Suprapubic skin (tissue), 4 donors: Measurements from ENCODE around the gene SECISBP2. TPM values are rescaled to one million over a fixed set of nuclear protein-coding genes. Genes with fewer than 3 reads are reported as not detected.

ENCODE experiments used
- DNase-seq, 2 donors: peaks; one replicate each; pipeline ENCODE4 v3.0.0-alpha.2; 2019; ENCODE audit warnings: low spot score in 2 of 2
- H3K27ac ChIP-seq: fragments of 200-600 bp; sonication (generic); one replicate; pipeline ENCODE4 v1.5.1; 2019
- H3K27me3 ChIP-seq: fragments of 200-600 bp; sonication (generic); one replicate; pipeline ENCODE4 v1.5.1; 2019
- H3K36me3 ChIP-seq: fragments of 200-600 bp; sonication (generic); one replicate; pipeline ENCODE4 v1.5.1; 2019
- H3K4me1 ChIP-seq: fragments of 200-600 bp; sonication (generic); one replicate; pipeline ENCODE4 v1.5.1; 2019
- H3K4me3 ChIP-seq: fragments of 200-600 bp; sonication (generic); one replicate; pipeline ENCODE4 v1.5.1; 2019; ENCODE audit warnings: mild to moderate bottlenecking
- H3K9me3 ChIP-seq: fragments of 200-600 bp; sonication (generic); one replicate; pipeline ENCODE4 v1.5.1; 2019
- CTCF ChIP-seq, 2 donors: fragments of 200-600 bp in 1 of 2; fragments of 450-650 bp in 1 of 2; sonication (generic) in 1 of 2; IDR thresholded peaks; one replicate each; pipeline ENCODE4 v1.5.1; 2016 to 2019; ENCODE audit warnings: antibody characterized with exemption in 2 of 2, mild to moderate bottlenecking in 1 of 2, moderate library complexity in 1 of 2
- EP300 ChIP-seq: sonication (generic); formaldehyde crosslinking; IDR thresholded peaks from one replicate; pipeline ENCODE4 v1.6.1; 2017; ENCODE audit warnings: antibody characterized with exemption
- POLR2A ChIP-seq, 2 donors: fragments of 450-650 bp; IDR thresholded peaks; one replicate each; pipeline ENCODE4 v1.6.1; 2017; ENCODE audit warnings: antibody characterized with exemption in 2 of 2, mild to moderate bottlenecking in 2 of 2, moderate library complexity in 2 of 2
- POLR2AphosphoS5 ChIP-seq, 3 donors: sonication (generic); formaldehyde crosslinking; IDR thresholded peaks; one replicate each; pipeline ENCODE4 v1.6.1; 2017; ENCODE audit warnings: antibody characterized with exemption in 3 of 3
- WGBS: methylation state at CpG from one replicate; pipeline ENCODE4 v1.1.5; 2018; 5-methylcytosine and 5-hydroxymethylcytosine counted together
- total RNA-seq, 4 donors: library from RNA; depleted of rRNA; stranded (reverse); fragments of >200 nt; gene quantifications; one replicate each; pipeline ENCODE4 v1.1.0, GENCODE V29; 2016

The SECISBP2 gene
- total RNA-seq, 4 donors from 2014 or later: 43.6 to 111 (median 60.8) TPM

- H3K9me3 ChIP-seq: no peaks in the 10 kb centered on the region
- H3K4me3 ChIP-seq: no peak overlapping the region
- no peak overlapping the region for H3K27ac ChIP-seq
- peaks cover 76% of the 10 kb centered on the region for H3K36me3 ChIP-seq
- no peaks in the 10 kb centered on the region for H3K27me3 ChIP-seq
- DNase-seq: no peak
- TF ChIP-seq POLR2A (IDR thresholded peaks at IDR 0.05) (no peak), EP300 (no peak), POLR2AphosphoS5 (IDR thresholded peaks at IDR 0.05) (no peak), CTCF (IDR thresholded peaks at IDR 0.05) (no peak)
- H3K4me1 ChIP-seq: peaks cover 37% of the 10 kb centered on the region
- 81% methylated on average over 6 of the region's 10 CpGs for WGBS
Observed at GRCh38 chr9:89390068-89390555, 71.8 kb downstream of the SECISBP2 start.

GRCh38 chr9:89390578-89391116, 72.3 kb downstream of the SECISBP2 start:
- H3K36me3 ChIP-seq: peaks cover 73% of the 10 kb centered on the region
- 85% methylated on average over 5 of the region's 5 CpGs for WGBS

DNA sequence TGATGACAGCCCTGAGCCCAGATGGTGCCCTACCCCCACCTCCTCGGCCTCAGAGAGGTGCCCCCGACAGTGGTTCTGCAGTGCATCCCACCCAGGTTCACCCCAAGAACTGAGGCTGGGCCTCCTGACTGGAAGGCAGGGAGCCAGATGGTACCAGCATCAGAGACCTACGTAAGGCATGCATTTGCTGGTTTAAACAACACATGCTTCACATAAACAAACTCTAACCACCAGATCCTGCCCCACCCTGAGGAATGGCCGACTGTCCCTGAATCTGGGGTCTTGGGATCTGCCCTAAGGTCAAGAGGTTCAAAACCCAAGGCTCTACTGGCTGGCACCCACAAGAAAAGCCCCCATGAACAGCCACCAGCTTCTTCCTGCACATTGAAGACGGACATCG, 73.3 kb downstream of the SECISBP2 start:
- Histone ChIP-seq H3K4me1 (peaks cover 31% of the 10 kb centered on the region), H3K36me3 (peaks cover 71% of the 10 kb centered on the region), H3K27ac (no peak overlapping the region), H3K9me3 (no peaks in the 10 kb centered on the region), H3K4me3 (no peak overlapping the region), H3K27me3 (no peaks in the 10 kb centered on the region)
- TF ChIP-seq CTCF (IDR thresholded peaks at IDR 0.05) (no peak), POLR2A (IDR thresholded peaks at IDR 0.05) (no peak), EP300 (no peak), POLR2AphosphoS5 (IDR thresholded peaks at IDR 0.05) (no peak)
- WGBS: 100% methylated on average over 4 of the region's 6 CpGs
- no peak for DNase-seq

More at GRCh38 chr9:89390578-89391116, 72.3 kb downstream of the SECISBP2 start:
- DNase-seq: no peak
- Histone ChIP-seq H3K27me3 (no peaks in the 10 kb centered on the region), H3K27ac (no peak overlapping the region), H3K9me3 (no peaks in the 10 kb centered on the region), H3K4me3 (no peak overlapping the region), H3K4me1 (peaks cover 37% of the 10 kb centered on the region)
- no peak for TF ChIP-seq CTCF (IDR thresholded peaks at IDR 0.05)
- TF ChIP-seq POLR2A (IDR thresholded peaks at IDR 0.05): no peak
- no peak for TF ChIP-seq EP300
- no peak for TF ChIP-seq POLR2AphosphoS5 (IDR thresholded peaks at IDR 0.05)

- WGBS: 85% methylated on average over 12 of the region's 12 CpGs
- TF ChIP-seq CTCF (IDR thresholded peaks at IDR 0.05) (no peak), EP300 (no peak), POLR2AphosphoS5 (IDR thresholded peaks at IDR 0.05) (no peak)
- H3K36me3 ChIP-seq: peaks cover 67% of the 10 kb centered on the region
Observed at GRCh38 chr9:89394412-89394811, 76.1 kb downstream of the SECISBP2 start.

DNA sequence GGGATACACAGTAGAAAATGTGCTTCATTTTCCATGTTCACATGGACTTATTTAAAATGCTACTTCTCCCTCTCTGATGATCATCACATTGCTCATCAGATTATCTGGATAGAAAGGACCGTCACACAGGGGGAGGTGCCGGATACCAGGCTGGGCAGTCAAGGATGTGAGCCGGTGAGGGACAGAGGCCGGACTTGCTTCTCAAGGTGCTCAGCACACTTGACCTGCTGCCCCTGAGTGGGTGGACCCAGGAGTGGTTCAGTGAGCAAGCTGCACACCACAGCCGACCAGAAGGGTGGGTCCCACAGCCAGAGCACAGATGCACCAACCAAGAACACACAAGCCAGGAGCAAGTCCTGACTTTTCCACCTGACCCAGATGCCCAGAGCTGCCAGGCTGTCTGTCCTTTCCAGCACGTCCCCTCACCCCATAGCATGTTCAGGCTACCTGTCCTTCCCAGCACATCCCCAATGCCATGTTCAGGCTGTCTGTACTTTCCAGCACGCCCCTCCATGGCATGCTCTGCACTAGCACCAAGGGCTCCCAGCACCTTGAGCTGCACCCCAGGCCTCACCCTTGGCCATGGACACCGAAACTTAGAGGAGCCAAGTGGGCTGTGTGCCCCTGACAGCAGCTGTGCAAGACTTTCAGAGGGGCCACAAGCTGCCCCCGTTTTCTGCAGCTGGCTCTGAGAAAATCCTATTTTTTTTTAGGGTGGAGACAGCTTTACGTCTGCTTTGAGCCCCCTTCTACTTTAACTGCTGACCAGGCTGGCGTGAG, 77.8 kb downstream of the SECISBP2 start:
- Histone ChIP-seq H3K27me3 (no peaks in the 10 kb centered on the region), H3K27ac (no peak overlapping the region), H3K9me3 (no peaks in the 10 kb centered on the region), H3K36me3 (peaks cover 57% of the 10 kb centered on the region), H3K4me1 (no peaks in the 10 kb centered on the region), H3K4me3 (no peak overlapping the region)
- 92% methylated on average over 10 of the region's 11 CpGs for WGBS
- TF ChIP-seq CTCF (IDR thresholded peaks at IDR 0.05) (no peak), EP300 (no peak), POLR2A (IDR thresholded peaks at IDR 0.05) (no peak), POLR2AphosphoS5 (IDR thresholded peaks at IDR 0.05) (no peak)
- no peak for DNase-seq

More at GRCh38 chr9:89394412-89394811, 76.1 kb downstream of the SECISBP2 start:
- peaks cover 5% of the 10 kb centered on the region for H3K4me1 ChIP-seq
- no peak overlapping the region for H3K27ac ChIP-seq
- no peaks in the 10 kb centered on the region for H3K9me3 ChIP-seq
- no peaks in the 10 kb centered on the region for H3K27me3 ChIP-seq
- no peak overlapping the region for H3K4me3 ChIP-seq
- DNase-seq: no peak
